Stimulated activated CD8-positive, alpha-beta memory T cell treated with anti-CD3 and anti-CD28 coated beads, Interleukin-12 subunit alpha, Interleukin-12 subunit beta, amount 100 ng/mL, for 4 hours (primary cell): Measurements from ENCODE around the gene MGAT2.
"Not testable (repeated sequence)": the region's sequence is repeated elsewhere in the genome, so short reads cannot be mapped to it uniquely, and the experiment has no call there.

Source experiments
- DNase-seq: peaks from one replicate; pipeline ENCODE4 v3.0.0-alpha.2; 2020; ENCODE audit warnings: low read depth

Gene MGAT2

GRCh38 chr14:49620182-49621113 is at the start of gene MGAT2, which contains the start of gene RPL36AL:
TSS of gene MGAT2 (plus strand) at chr14:49620799. CDS start at chr14:49621269, 470 bp downstream.
TSS of gene RPL36AL (minus strand) at chr14:49620626. CDS start at chr14:49619104, 1,522 bp downstream.
- DNase-seq = peak; percentile 91

GRCh38 chr14:49574038-49574437 is 46.6 kb upstream of the MGAT2 start:
- no peak for DNase-seq

GRCh38 chr14:49578141-49578540 is 42.5 kb upstream of the MGAT2 start:
- DNase-seq = no peak

- DNase-seq = no peak
These were observed 40.8 kb upstream of the MGAT2 start for GRCh38 chr14:49579841-49580240.

GRCh38 chr14:49581209-49582112 is 39.1 kb upstream of the MGAT2 start:
- DNase-seq = no peak

GRCh38 chr14:49582113-49582977 is 38.3 kb upstream of the MGAT2 start:
- DNase-seq = no peak

GRCh38 chr14:49583629-49584028 is 37.0 kb upstream of the MGAT2 start:
- DNase-seq = no peak

- no peak for DNase-seq
These were observed 36.5 kb upstream of the MGAT2 start for GRCh38 chr14:49584058-49584457.

GRCh38 chr14:49584981-49585640 is 35.5 kb upstream of the MGAT2 start:
- not testable (repeated sequence) for DNase-seq

GRCh38 chr14:49585803-49586672 is 34.6 kb upstream of the MGAT2 start, which contains the start of gene RPS29:
TSS of gene RPS29 (minus strand) at chr14:49586380. CDS start at chr14:49586346, 34 bp downstream.
- DNase-seq = peak; percentile 97

- peak; percentile 30 for DNase-seq
These were observed 33.7 kb upstream of the MGAT2 start for GRCh38 chr14:49586673-49587460.

- no peak for DNase-seq
These were observed 31.2 kb upstream of the MGAT2 start for GRCh38 chr14:49589387-49589786.

GRCh38 chr14:49593016-49593415 is 27.6 kb upstream of the MGAT2 start:
- no peak for DNase-seq

GRCh38 chr14:49594347-49595091 is 26.1 kb upstream of the MGAT2 start:
- no peak for DNase-seq

GRCh38 chr14:49598189-49598484 is 22.5 kb upstream of the MGAT2 start:
- DNase-seq = no peak

GRCh38 chr14:49598485-49599300 is 21.9 kb upstream of the MGAT2 start, which contains the start of gene LRR1:
TSS of gene LRR1 (plus strand) at chr14:49598940. CDS start at chr14:49599021, 81 bp downstream.
- DNase-seq = peak; percentile 74

- DNase-seq = no peak
These were observed 13.0 kb upstream of the MGAT2 start for GRCh38 chr14:49607583-49607982.

- DNase-seq = no peak
These were observed 8.3 kb upstream of the MGAT2 start for GRCh38 chr14:49612251-49612650.
